CD14-positive monocyte (primary cell): Measurements from ENCODE around the gene STARD5. TPM values are rescaled to one million over a fixed set of nuclear protein-coding genes. Genes with fewer than 3 reads are reported as not detected.

Source experiments
- DNase-seq, 3 donors: peaks; one replicate each; pipeline ENCODE4 v3.0.0-alpha.2; 2011 to 2022
- H2AFZ ChIP-seq: 2 replicates; pipeline ENCODE4 v1.6.0; 2012; ENCODE audit warnings: mild to moderate bottlenecking, low read depth, low read length, inconsistent platforms; ENCODE audit not compliant: insufficient read depth, poor library complexity, severe bottlenecking
- H3K27ac ChIP-seq, 2 donors: 1 replicate in 1 of 2; 2 replicates in 1 of 2; pipeline ENCODE4 v1.5.1; 2012 to 2013; ENCODE audit warnings: low read length in 2 of 2, control low read depth in 1 of 2, inconsistent platforms in 1 of 2, low read depth in 1 of 2, mild to moderate bottlenecking in 1 of 2
- H3K27me3 ChIP-seq, 2 donors: one replicate each; pipeline versions ENCODE4 v1.6.0 to v1.6.1; 2011 to 2013; ENCODE audit warnings: low read length in 2 of 2; ENCODE audit not compliant: control insufficient read depth in 2 of 2, insufficient read depth in 2 of 2
- H3K36me3 ChIP-seq, 2 donors: replicated peaks in 1 of 2; 1 replicate in 1 of 2; 2 replicates in 1 of 2; pipeline versions ENCODE4 v1.5.1 to v1.6.1; 2012 to 2013; ENCODE audit warnings: low read length in 2 of 2, control low read depth in 1 of 2, inconsistent platforms in 1 of 2, mild to moderate bottlenecking in 1 of 2; ENCODE audit not compliant: insufficient read depth in 2 of 2, control insufficient read depth in 1 of 2
- H3K4me1 ChIP-seq, 2 donors: 1 replicate in 1 of 2; 2 replicates in 1 of 2; pipeline versions ENCODE4 v1.5.1 to v1.6.1; 2012 to 2013; ENCODE audit warnings: low read length in 2 of 2, control low read depth in 1 of 2, inconsistent platforms in 1 of 2, mild to moderate bottlenecking in 1 of 2, moderate library complexity in 1 of 2; ENCODE audit not compliant: insufficient read depth in 2 of 2, control insufficient read depth in 1 of 2
- H3K4me2 ChIP-seq: replicated peaks from 2 replicates; pipeline ENCODE3; 2012; ENCODE audit warnings: low read length, moderate library complexity, mild to moderate bottlenecking; ENCODE audit not compliant: poor library complexity, severe bottlenecking; ENCODE audit errors: extremely low read depth
- H3K4me3 ChIP-seq, 3 experiments: fragments of 200-600 bp in 1 of 3; sonication (generic) in 1 of 3; replicated peaks in 1 of 3; 1 replicate in 2 of 3; 2 replicates in 1 of 3; pipeline ENCODE4 v1.5.1; 2011 to 2013; ENCODE audit warnings: low read length in 3 of 3, mild to moderate bottlenecking in 3 of 3, control low read depth in 2 of 3, low read depth in 2 of 3, inconsistent platforms in 1 of 3, moderate library complexity in 1 of 3
- H3K79me2 ChIP-seq: 2 replicates; pipeline ENCODE4 v1.6.0; 2012; ENCODE audit warnings: mild to moderate bottlenecking, control low read depth, inconsistent platforms, low read length, moderate library complexity; ENCODE audit not compliant: insufficient read depth
- H3K9ac ChIP-seq: 2 replicates; pipeline ENCODE4 v1.6.0; 2017; ENCODE audit warnings: low read length, mild to moderate bottlenecking; ENCODE audit not compliant: insufficient read depth, poor library complexity, severe bottlenecking
- H3K9me3 ChIP-seq, 2 donors: replicated peaks in 1 of 2; 1 replicate in 1 of 2; 2 replicates in 1 of 2; pipeline versions ENCODE4 v1.5.1 to v1.6.1; 2012 to 2013; ENCODE audit warnings: low read length in 2 of 2, control low read depth in 1 of 2; ENCODE audit not compliant: control insufficient read depth in 1 of 2, insufficient read depth in 1 of 2
- H4K20me1 ChIP-seq: 2 replicates; pipeline ENCODE4 v1.6.0; 2012; ENCODE audit warnings: mild to moderate bottlenecking, low read length, control low read depth, moderate library complexity; ENCODE audit not compliant: insufficient read depth
- H3K27ac Mint-ChIP-seq, 7 donors: one replicate each; pipeline ENCODE4 v1.8.0; 2020; ENCODE audit warnings: mild to moderate bottlenecking in 7 of 7, mixed read lengths in 7 of 7, moderate library complexity in 6 of 7, inconsistent platforms in 2 of 7
- H3K27me3 Mint-ChIP-seq, 3 donors: one replicate each; pipeline ENCODE4 v1.8.0; 2021 to 2022; ENCODE audit warnings: low read depth in 3 of 3, mild to moderate bottlenecking in 3 of 3, mixed read lengths in 3 of 3, moderate library complexity in 3 of 3, inconsistent platforms in 1 of 3
- H3K36me3 Mint-ChIP-seq, 2 donors: one replicate each; pipeline ENCODE4 v1.8.0; 2020; ENCODE audit warnings: mixed read lengths in 2 of 2, inconsistent platforms in 1 of 2, mild to moderate bottlenecking in 1 of 2
- H3K4me1 Mint-ChIP-seq: one replicate; pipeline ENCODE4 v1.8.0; 2020; ENCODE audit warnings: mild to moderate bottlenecking, mixed read lengths
- H3K4me3 Mint-ChIP-seq, 2 donors: one replicate each; pipeline ENCODE4 v1.8.0; 2020; ENCODE audit warnings: mild to moderate bottlenecking in 2 of 2, mixed read lengths in 2 of 2, moderate library complexity in 1 of 2
- H3K9me3 Mint-ChIP-seq, 7 donors: one replicate each; pipeline ENCODE4 v1.8.0; 2020 to 2022; ENCODE audit warnings: mixed read lengths in 7 of 7, mild to moderate bottlenecking in 6 of 7, moderate library complexity in 6 of 7, inconsistent platforms in 2 of 7
- WGBS: methylation state at CpG from one replicate; pipeline ENCODE4 v1.1.5; 2013; ENCODE audit warnings: missing lambda C conversion rate; ENCODE audit not compliant: insufficient coverage; 5-methylcytosine and 5-hydroxymethylcytosine counted together
- intact Hi-C, 2 donors: fragments of 100-400 bp; cut with micrococcal nuclease; formaldehyde crosslinking; loops; one replicate each; pipeline versions ENCODE4 v1.15.0 to v1.15.1; 2023
- polyA plus RNA-seq, 3 donors: library from polyadenylated mRNA; depleted of rRNA in 1 of 3; unstranded in 2 of 3; stranded (reverse) in 1 of 3; fragments of 300-500 nt in 2 of 3; fragments of >200 nt in 1 of 3; fragmentation: Illumina TruSeq in 2 of 3; gene quantifications; 1 replicate in 2 of 3; 2 replicates in 1 of 3; pipeline ENCODE4 v1.2.3, GENCODE V29; 2012 to 2021
- TF ChIP-seq, protein P1 (sequence below): fragments of 200-600 bp; IDR thresholded peaks from one replicate; pipeline ENCODE4 v1.8.0; 2022; ENCODE audit warnings: antibody characterized with exemption, mild to moderate bottlenecking

Gene STARD5
- polyA plus RNA-seq, 3 donors, result 1.5 to 15.1 (median 2.5) TPM

GRCh38 chr15:81330366-81331090 lies 6.6 kb upstream of the STARD5 start:
- Mint-ChIP-seq H3K27ac (peak overlapping the region in 1 of 7 donors; percentile 25), H3K9me3 (peaks cover 0 to 3% (median 0%) of the 10 kb centered on the region in 7 donors), H3K27me3 (peaks cover 0 to 3% (median 1%) of the 10 kb centered on the region in 3 donors), H3K36me3 (no peaks in the 10 kb centered on the region), H3K4me1 (peaks cover 9% of the 10 kb centered on the region), H3K4me3 (no peak overlapping the region)
- no peaks in the 10 kb centered on the region for H3K36me3 ChIP-seq
- H3K4me2 ChIP-seq, result no peak overlapping the region
- no peak overlapping the region for H3K27ac ChIP-seq
- no peaks in the 10 kb centered on the region for H3K27me3 ChIP-seq
- no peaks in the 10 kb centered on the region for H3K79me2 ChIP-seq
- H3K4me1 ChIP-seq, result no peaks in the 10 kb centered on the region
- H3K9ac ChIP-seq, result no peak overlapping the region
- WGBS, result 86% methylated on average over 5 of the region's 5 CpGs
- no peaks in the 10 kb centered on the region for H4K20me1 ChIP-seq
- no peak overlapping the region for H3K4me3 ChIP-seq
- no peaks in the 10 kb centered on the region for H3K9me3 ChIP-seq
- DNase-seq, result no peak
- TF ChIP-seq, protein P1, sequence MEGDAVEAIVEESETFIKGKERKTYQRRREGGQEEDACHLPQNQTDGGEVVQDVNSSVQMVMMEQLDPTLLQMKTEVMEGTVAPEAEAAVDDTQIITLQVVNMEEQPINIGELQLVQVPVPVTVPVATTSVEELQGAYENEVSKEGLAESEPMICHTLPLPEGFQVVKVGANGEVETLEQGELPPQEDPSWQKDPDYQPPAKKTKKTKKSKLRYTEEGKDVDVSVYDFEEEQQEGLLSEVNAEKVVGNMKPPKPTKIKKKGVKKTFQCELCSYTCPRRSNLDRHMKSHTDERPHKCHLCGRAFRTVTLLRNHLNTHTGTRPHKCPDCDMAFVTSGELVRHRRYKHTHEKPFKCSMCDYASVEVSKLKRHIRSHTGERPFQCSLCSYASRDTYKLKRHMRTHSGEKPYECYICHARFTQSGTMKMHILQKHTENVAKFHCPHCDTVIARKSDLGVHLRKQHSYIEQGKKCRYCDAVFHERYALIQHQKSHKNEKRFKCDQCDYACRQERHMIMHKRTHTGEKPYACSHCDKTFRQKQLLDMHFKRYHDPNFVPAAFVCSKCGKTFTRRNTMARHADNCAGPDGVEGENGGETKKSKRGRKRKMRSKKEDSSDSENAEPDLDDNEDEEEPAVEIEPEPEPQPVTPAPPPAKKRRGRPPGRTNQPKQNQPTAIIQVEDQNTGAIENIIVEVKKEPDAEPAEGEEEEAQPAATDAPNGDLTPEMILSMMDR, result no peak
- intact Hi-C loops, result loop anchor here in 1 of 2 donors (5.0 kb wide), 1 partner anchor 33 kb away; no protein-coding TSS in a partner anchor
- no peak overlapping the region for H2AFZ ChIP-seq

DNA sequence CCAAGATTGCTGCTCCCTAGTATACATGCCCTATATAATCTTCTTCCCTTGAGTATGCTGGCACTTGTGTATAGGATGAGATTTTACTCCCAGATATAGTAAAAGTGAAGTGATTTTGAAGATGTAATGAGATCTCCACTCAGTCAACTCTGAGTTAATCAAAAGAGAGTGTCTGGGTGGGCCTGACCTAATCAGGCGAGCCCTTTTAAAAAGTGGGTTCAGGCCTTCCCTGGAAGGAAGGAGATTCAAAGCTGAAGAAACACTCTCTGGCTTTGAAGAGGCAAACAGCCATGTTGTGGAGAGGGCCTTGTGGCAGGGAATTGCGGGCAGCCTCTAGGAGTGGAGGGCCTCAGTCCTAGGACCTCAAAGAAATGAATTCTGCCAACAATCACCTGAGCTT lies 5.5 kb upstream of the STARD5 start:
- H3K36me3 Mint-ChIP-seq, result no peaks in the 10 kb centered on the region
- no peak overlapping the region for H3K4me3 Mint-ChIP-seq
- WGBS, result 90% methylated on average over 2 of the region's 2 CpGs
- no peak overlapping the region for H3K27ac ChIP-seq
- peaks cover 4 to 5% of the 10 kb centered on the region in 2 donors for H3K4me1 ChIP-seq
- no peak overlapping the region for H2AFZ ChIP-seq
- TF ChIP-seq, protein P1, result no peak
- H3K27ac Mint-ChIP-seq, result no peak overlapping the region
- peaks cover 14% of the 10 kb centered on the region for H3K4me1 Mint-ChIP-seq
- no peak overlapping the region for H3K4me3 ChIP-seq
- no peak overlapping the region for H3K9ac ChIP-seq
- H3K36me3 ChIP-seq, result no peaks in the 10 kb centered on the region
- H3K4me2 ChIP-seq, result no peak overlapping the region
- no peaks in the 10 kb centered on the region for H3K79me2 ChIP-seq
- peaks cover 0 to 3% (median 0%) of the 10 kb centered on the region in 7 donors for H3K9me3 Mint-ChIP-seq
- no peaks in the 10 kb centered on the region for H3K27me3 ChIP-seq
- no peaks in the 10 kb centered on the region for H4K20me1 ChIP-seq
- intact Hi-C loops, result no loop called here
- H3K9me3 ChIP-seq, result no peaks in the 10 kb centered on the region
- DNase-seq, result no peak
- H3K27me3 Mint-ChIP-seq, result peaks cover 2 to 6% (median 3%) of the 10 kb centered on the region in 3 donors
